Large intestine (tissue), 3 donors: Measurements from ENCODE around the gene FNIP2. TPM values are rescaled to one million over a fixed set of nuclear protein-coding genes. Genes with fewer than 3 reads are reported as not detected.
"Not testable (repeated sequence)": the region's sequence is repeated elsewhere in the genome, so short reads cannot be mapped to it uniquely, and the experiment has no call there.

ENCODE experiments used
- DNase-seq, 2 donors: peaks; one replicate each; pipeline versions ENCODE4 v3.0.0 to v3.0.0-alpha.2; 2013
- H3K27ac ChIP-seq: one replicate; pipeline ENCODE4 v1.5.1; 2013; ENCODE audit warnings: low read length
- H3K27me3 ChIP-seq: 2 replicates; pipeline ENCODE4 v1.6.1; 2013; ENCODE audit warnings: low read length; ENCODE audit not compliant: control insufficient read depth, insufficient read depth
- H3K36me3 ChIP-seq: 2 replicates; pipeline ENCODE4 v1.6.1; 2013; ENCODE audit warnings: low read length; ENCODE audit not compliant: control insufficient read depth, insufficient read depth
- H3K4me1 ChIP-seq: one replicate; pipeline ENCODE4 v1.6.1; 2013; ENCODE audit warnings: low read length; ENCODE audit not compliant: control insufficient read depth, insufficient read depth
- H3K4me3 ChIP-seq: one replicate; pipeline ENCODE4 v1.5.1; 2013; ENCODE audit warnings: low read length
- H3K9me3 ChIP-seq: one replicate; pipeline ENCODE4 v1.6.1; 2013; ENCODE audit warnings: mild to moderate bottlenecking, low read depth, low read length, moderate library complexity; ENCODE audit not compliant: control insufficient read depth
- WGBS: methylation state at CpG from one replicate; pipeline ENCODE4 v1.1.5; 2013; ENCODE audit warnings: low lambda C conversion rate; ENCODE audit not compliant: insufficient coverage; 5-methylcytosine and 5-hydroxymethylcytosine counted together
- polyA plus RNA-seq: library from polyadenylated mRNA; unstranded; fragments of 120-200 nt; gene quantifications from one replicate; pipeline ENCODE4 v1.2.1, GENCODE V29; 2013

The FNIP2 gene
- polyA plus RNA-seq, 1 donor: 28.1 TPM

GRCh38 chr4:158823461-158823873 is 54.6 kb downstream of the FNIP2 start:
- Histone ChIP-seq H3K4me1 (peaks cover 64% of the 10 kb centered on the region), H3K36me3 (no peaks in the 10 kb centered on the region), H3K27me3 (no peaks in the 10 kb centered on the region), H3K27ac (no peak overlapping the region), H3K4me3 (no peak overlapping the region), H3K9me3 (no peaks in the 10 kb centered on the region)
- no CpG with 5 or more reads among the region's 3 CpGs for WGBS
- no peak for DNase-seq

GRCh38 chr4:158824425-158825274 is 55.8 kb downstream of the FNIP2 start:
- Histone ChIP-seq H3K4me1 (peaks cover 63% of the 10 kb centered on the region), H3K4me3 (no peak overlapping the region), H3K27me3 (no peaks in the 10 kb centered on the region), H3K27ac (peak overlapping the region; percentile 80), H3K9me3 (no peaks in the 10 kb centered on the region), H3K36me3 (no peaks in the 10 kb centered on the region)
- WGBS: 18% methylated on average over 2 of the region's 7 CpGs
- peak in 1 of 2 donors; percentile 50 for DNase-seq

DNA sequence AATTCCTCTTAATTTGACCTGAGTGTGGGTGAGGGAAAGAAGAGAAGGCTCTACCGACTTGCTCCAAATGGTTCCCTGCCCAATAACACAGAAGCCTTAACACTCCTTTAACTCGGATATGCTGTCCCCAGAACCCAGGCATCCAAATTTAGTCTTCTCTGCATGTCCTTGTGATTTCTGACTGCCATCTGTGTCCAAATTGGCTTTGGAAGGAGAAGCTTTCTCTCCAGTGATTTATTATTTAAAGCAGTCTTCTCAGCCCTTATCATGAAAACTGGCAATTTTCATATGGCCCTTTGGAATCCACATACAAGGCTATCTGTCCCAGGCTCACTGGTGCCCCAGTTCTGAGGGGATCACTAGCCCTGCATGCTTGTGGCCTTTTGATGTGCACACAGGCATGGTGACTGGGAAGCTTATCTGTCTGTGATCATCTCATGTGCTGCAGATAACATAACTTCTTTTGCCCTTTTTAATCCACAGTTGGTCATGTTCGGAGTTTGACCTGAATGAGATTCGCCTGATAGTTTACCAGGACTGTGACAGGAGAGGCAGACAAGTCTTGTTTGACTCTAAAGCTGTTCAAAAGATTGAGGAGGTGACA is 56.7 kb downstream of the FNIP2 start:
- peak overlapping the region; percentile 80 for H3K27ac ChIP-seq
- peaks cover 56% of the 10 kb centered on the region for H3K4me1 ChIP-seq
- 60% methylated on average over 1 of the region's 4 CpGs for WGBS
- H3K9me3 ChIP-seq: no peaks in the 10 kb centered on the region
- no peaks in the 10 kb centered on the region for H3K36me3 ChIP-seq
- no peak overlapping the region for H3K4me3 ChIP-seq
- no peaks in the 10 kb centered on the region for H3K27me3 ChIP-seq
- DNase-seq: peak in 1 of 2 donors; percentile 55

DNA sequence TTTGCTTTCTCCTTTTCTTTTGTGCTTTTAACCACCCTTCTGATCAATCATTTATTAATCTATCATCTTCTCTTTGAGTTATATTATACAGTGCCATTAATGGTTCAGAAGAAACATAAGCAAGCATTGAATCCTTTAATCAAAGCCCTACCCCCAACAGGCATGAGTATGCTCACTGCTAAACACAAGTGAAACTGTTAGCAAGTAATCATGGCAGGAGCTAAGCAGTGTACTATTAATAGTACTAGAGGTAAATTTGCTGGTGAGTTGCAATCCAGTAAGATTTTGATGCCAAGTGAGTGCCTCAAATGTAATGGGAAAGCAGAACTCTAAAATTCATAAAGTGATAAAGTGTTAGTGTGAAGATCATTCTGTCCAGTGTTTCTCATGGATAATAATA is 57.2 kb downstream of the FNIP2 start:
- peaks cover 5% of the 10 kb centered on the region for H3K36me3 ChIP-seq
- no peak overlapping the region for H3K4me3 ChIP-seq
- no peaks in the 10 kb centered on the region for H3K27me3 ChIP-seq
- H3K9me3 ChIP-seq: no peaks in the 10 kb centered on the region
- DNase-seq: peak in 1 of 2 donors; percentile 50
- H3K4me1 ChIP-seq: peaks cover 53% of the 10 kb centered on the region
- H3K27ac ChIP-seq: peak overlapping the region; percentile 80

DNA sequence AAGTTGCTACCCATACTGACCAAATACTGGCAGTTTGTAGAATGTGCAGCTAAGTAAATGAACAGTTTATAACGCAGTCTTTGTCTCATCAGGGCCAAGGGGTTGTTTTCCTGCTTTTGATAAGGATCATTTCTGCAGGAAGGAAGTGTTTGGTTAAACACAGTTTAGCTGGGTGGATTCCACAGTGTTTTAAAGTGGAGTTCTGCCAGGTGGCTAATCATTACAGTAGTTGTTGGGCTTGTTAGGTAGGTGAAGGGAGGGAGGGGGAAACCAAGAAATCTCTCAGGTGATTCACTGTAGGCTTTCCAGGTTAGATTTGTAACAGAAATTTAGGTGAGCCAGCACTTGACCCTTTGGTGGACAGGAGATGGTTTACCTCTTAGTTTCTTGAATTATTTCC is 58.1 kb downstream of the FNIP2 start:
- peak; percentile 65 to 89 for DNase-seq
- Histone ChIP-seq H3K27ac (peak overlapping the region; percentile 80), H3K36me3 (peaks cover 8% of the 10 kb centered on the region), H3K4me3 (no peak overlapping the region), H3K4me1 (peaks cover 49% of the 10 kb centered on the region), H3K27me3 (no peaks in the 10 kb centered on the region), H3K9me3 (no peaks in the 10 kb centered on the region)
- WGBS: no CpG with 5 or more reads among the region's 1 CpG

GRCh38 chr4:158827543-158827981 is 58.7 kb downstream of the FNIP2 start:
- DNase-seq: peak in 1 of 2 donors; percentile 63
- Histone ChIP-seq H3K9me3 (no peaks in the 10 kb centered on the region), H3K27ac (peak overlapping the region; percentile 80), H3K4me3 (no peak overlapping the region), H3K27me3 (no peaks in the 10 kb centered on the region), H3K36me3 (peaks cover 11% of the 10 kb centered on the region), H3K4me1 (peaks cover 49% of the 10 kb centered on the region)
- WGBS: 0% methylated on average over 1 of the region's 5 CpGs

GRCh38 chr4:158828151-158828550 is 59.3 kb downstream of the FNIP2 start:
- WGBS: 60% methylated on average over 1 of the region's 8 CpGs
- not testable (repeated sequence) for DNase-seq, H3K9me3 ChIP-seq, H3K27me3 ChIP-seq, H3K4me3 ChIP-seq
- H3K27ac ChIP-seq: peak overlapping the region; percentile 80
- peaks cover 11% of the 10 kb centered on the region for H3K36me3 ChIP-seq
- H3K4me1 ChIP-seq: peaks cover 49% of the 10 kb centered on the region

DNA sequence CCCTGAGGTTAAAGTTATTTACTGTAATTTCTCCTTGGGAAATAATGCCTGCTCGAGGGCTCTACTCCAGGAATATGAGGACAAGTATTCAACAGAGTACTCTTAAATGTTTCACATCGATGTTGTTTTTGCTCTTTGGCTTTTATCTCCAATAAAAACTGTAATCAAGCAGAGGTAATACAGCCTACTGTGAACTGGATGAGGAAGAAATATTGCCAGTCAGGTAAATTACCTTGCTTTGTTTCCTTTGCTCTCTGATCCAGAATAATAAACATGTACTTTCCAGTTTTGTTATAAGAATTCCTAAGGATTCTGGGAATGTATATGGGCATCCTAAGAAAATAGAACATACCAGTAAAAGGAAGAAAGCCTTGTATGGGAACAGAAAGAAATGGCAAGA is 60.4 kb downstream of the FNIP2 start:
- Histone ChIP-seq H3K36me3 (peaks cover 11% of the 10 kb centered on the region), H3K4me1 (peaks cover 46% of the 10 kb centered on the region), H3K4me3 (no peak overlapping the region), H3K27ac (peak overlapping the region; percentile 80), H3K9me3 (no peaks in the 10 kb centered on the region), H3K27me3 (no peaks in the 10 kb centered on the region)
- no peak for DNase-seq
- WGBS: no CpG with 5 or more reads among the region's 2 CpGs

DNA sequence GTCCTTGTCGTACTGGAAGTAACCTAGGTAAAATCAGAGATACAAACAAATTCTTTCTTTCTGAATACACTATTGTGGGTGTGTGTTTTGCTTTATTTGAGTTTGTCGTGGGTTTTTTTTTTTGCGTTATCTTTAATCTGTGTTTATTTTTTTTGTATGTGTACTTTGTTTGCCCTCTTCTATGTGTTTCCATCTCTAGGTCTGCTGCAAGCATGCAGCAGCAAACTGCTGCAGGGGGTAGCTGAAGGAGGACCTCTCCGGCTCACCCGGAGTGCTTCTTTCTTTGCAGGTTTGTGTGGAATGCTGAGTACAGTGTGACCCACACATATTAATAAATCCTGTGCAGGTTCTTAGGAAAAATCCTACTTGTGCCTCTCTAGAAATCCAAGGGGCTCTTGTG is 64.8 kb downstream of the FNIP2 start:
- Histone ChIP-seq H3K4me3 (no peak overlapping the region), H3K4me1 (peaks cover 15% of the 10 kb centered on the region), H3K27ac (no peak overlapping the region), H3K27me3 (no peaks in the 10 kb centered on the region), H3K36me3 (peaks cover 20% of the 10 kb centered on the region), H3K9me3 (no peaks in the 10 kb centered on the region)
- 40% methylated on average over 1 of the region's 5 CpGs for WGBS
- no peak for DNase-seq

GRCh38 chr4:158835226-158836001 is 66.6 kb downstream of the FNIP2 start:
- Histone ChIP-seq H3K27ac (no peak overlapping the region), H3K4me1 (peaks cover 10% of the 10 kb centered on the region), H3K9me3 (no peaks in the 10 kb centered on the region), H3K27me3 (no peaks in the 10 kb centered on the region), H3K36me3 (peaks cover 30% of the 10 kb centered on the region), H3K4me3 (no peak overlapping the region)
- WGBS: 70% methylated on average over 1 of the region's 2 CpGs
- DNase-seq: no peak
